Right lung (tissue), 5 donors: ENCODE results near the gene ADD3. TPM values are rescaled to one million over a fixed set of nuclear protein-coding genes. Genes with fewer than 3 reads are reported as not detected.

Experiments used
- DNase-seq, 2 donors: peaks; one replicate each; pipeline ENCODE4 v3.0.0-alpha.2; 2013
- polyA plus RNA-seq, 5 donors: library from polyadenylated mRNA; unstranded; fragments of 120-200 nt; gene quantifications; one replicate each; pipeline versions ENCODE4 v1.2.1 to v1.2.3, GENCODE V29; 2013; ENCODE audit warnings: inconsistent platforms in 1 of 5, low replicate concordance in 1 of 5; ENCODE audit not compliant: insufficient read length in 5 of 5, insufficient read depth in 1 of 5

ADD3 gene
- polyA plus RNA-seq, 5 donors = 202 to 398 (median 349) TPM

- no peak for DNase-seq
Measured at GRCh38 chr10:110150046-110150445, 142.3 kb downstream of the ADD3 start.

- DNase-seq = no peak
Measured at GRCh38 chr10:110150981-110151380, 143.2 kb downstream of the ADD3 start.

GRCh38 chr10:110151467-110151866, 143.7 kb downstream of the ADD3 start:
- DNase-seq = peak; percentile 31 to 32

DNA sequence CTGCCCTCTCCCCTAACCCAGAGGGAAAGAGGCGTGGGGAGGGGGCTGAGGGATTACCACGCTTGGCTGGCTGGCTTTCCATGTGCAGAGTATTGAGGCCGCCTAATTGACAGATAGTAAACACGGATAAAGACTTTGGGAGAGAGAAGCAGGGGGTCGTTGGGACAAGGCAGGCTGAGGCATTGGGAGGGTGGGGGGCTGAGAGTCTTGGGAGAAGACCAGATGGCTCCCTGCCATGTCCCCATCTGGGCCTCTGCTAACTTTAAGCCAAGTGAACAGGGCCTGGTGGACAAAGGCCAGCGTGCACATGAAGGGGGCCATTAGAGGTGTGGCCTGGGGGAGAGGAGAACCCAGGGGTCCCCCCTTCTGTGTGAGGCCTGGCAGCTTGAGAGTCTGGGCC, 144.2 kb downstream of the ADD3 start:
- peak; percentile 57 to 63 for DNase-seq

DNA sequence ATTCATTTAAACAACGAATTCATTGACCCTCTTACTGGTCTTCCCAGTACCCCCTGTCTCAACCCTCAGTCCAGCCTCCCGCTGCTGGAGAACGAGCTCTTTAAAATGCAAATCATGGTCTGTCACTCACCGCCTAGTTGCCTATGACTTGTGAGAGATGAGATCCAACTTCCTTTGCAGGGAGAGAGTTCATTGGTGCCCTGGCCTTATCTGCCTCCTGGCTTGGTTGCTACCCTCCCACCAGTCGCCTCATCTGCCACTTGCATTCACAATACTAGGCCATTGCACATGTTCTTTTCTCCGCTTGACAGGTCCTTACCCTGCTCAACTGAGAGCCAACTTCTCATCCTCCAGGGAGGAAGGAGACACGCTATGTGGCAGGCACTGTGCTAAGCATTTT, 145.6 kb downstream of the ADD3 start:
- DNase-seq = no peak

- no peak for DNase-seq
Measured at GRCh38 chr10:110156046-110156445, 148.3 kb downstream of the ADD3 start.

DNA sequence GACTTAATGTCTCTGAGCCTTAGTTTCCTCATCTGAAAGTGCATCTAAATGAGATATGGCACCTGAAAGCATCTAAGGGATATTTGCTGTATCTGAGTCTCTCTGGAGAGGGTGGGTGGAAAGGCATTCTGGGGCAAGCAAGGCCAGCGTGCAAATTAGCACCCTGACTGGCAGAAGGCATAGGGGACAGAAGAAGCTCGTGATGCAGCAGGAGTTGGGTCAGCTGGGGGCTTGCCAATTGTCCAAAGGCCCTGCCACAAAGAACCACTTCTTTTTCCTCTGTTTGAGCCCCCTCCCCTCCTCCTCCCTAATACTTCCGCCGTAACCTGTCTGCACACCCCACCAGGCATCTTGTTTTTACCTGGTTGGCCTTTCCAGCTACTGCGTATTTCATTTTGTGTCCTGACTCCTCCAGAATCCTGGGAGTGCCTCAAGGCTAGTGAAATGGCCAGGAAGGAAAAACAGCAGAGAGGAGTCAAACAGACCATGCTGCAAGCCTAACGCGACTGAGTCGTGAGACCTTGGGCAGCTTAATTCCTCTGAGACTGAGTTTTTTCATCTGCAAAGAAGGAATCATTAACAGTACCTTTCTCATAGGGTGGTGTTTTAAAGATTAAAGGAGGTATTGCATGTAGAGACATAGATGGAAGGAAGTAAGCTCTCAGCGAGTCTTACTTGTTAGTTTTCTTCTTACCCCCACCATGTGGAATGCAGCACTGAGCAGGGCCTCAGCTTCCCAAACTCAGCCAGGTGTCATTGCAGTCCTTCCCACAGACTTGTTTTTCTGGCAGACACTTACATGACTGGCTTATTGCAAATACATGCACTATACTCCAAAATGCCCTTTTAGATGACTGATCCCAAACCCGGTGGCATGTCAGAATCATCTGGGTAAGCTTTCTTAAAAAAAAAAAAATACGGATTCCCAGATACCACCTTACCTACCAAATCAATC, 150.5 kb downstream of the ADD3 start:
- no peak for DNase-seq

GRCh38 chr10:110160081-110160480, 152.3 kb downstream of the ADD3 start:
- no peak for DNase-seq

DNA sequence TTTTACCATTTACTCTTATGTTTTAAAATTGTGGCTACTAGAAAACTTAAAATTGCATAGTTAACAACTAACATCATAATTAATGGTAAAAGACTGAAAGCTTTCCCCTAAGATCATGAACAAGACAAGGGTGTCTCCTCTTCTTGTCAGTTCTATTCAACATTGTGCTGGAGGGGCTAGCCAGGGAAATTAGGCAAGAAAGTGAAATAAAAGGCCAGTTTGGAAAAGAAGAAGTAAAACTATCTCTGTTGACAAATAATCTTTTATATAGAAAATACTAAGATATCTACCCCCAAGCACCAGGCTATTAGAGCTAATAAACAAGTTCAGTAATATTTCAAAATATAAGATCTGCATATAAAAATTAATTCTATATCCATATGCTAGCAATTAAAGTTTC, 152.7 kb downstream of the ADD3 start:
- DNase-seq = no peak

GRCh38 chr10:110162741-110163145, 155.0 kb downstream of the ADD3 start:
- no peak for DNase-seq

- DNase-seq = no peak
Measured at GRCh38 chr10:110163192-110163773, 155.5 kb downstream of the ADD3 start.

- no peak for DNase-seq
Measured at GRCh38 chr10:110163841-110164240, 156.1 kb downstream of the ADD3 start.

DNA sequence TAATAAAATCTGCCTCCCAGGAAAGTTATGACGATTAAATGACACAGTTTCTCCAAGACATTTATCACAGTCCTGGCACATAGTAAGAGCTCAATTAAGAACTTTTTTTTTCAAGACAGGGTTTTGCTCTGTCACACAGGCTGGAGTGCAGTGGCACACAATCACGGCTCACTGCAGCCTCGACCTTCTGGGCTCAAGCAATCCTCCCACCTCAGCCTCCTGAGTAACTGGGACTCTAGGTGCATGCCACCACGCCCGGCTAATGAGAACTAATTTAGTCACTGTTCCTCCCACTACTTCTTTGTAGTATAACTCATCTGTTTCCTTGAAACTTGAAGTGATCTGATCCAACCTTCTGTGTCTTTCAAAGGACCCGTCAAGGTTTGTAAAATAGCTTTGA, 157.5 kb downstream of the ADD3 start:
- no peak for DNase-seq

- DNase-seq = no peak
Measured at GRCh38 chr10:110167149-110167548, 159.4 kb downstream of the ADD3 start.

GRCh38 chr10:110168601-110169481, 161.1 kb downstream of the ADD3 start:
- DNase-seq = no peak

DNA sequence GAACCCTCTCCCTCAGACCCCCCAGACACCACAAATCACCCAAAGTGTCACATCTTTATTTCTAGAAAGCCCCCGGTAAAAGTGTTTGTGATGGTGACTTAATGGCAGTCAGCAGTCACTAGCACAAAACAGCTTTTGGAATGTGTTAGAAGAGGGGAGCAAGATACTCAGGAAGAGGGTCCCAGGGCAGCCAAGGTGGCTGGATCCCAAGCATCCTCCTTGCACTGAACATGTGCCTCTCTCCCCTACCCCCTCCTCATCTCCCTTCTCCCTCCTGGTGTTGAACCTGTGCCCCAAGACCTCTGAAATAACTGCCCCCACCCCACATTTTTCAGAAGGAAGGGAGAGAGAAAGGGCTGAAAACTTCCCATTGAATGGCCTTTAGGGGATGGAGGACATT, 161.8 kb downstream of the ADD3 start:
- no peak for DNase-seq

GRCh38 chr10:110170142-110170971, 162.6 kb downstream of the ADD3 start:
- no peak for DNase-seq

DNA sequence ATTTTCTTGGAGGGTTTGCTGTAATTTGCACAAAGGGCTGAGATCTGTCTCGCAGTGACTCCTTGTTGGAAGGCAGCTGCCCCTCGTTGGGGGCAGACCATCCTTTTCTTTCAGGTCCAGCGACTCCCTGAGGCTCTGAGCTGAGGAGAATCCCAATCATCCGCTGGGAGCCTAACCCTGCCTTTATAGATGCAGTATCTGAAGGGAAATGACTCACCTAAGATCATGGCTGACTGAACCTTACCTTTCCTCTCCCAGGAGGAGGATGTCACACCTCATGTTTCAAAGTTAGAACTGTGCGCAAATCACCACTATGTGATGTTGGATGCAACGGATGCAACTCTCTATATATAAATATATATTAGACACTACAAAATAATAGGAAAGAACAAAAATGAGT, 163.2 kb downstream of the ADD3 start:
- DNase-seq = no peak

DNA sequence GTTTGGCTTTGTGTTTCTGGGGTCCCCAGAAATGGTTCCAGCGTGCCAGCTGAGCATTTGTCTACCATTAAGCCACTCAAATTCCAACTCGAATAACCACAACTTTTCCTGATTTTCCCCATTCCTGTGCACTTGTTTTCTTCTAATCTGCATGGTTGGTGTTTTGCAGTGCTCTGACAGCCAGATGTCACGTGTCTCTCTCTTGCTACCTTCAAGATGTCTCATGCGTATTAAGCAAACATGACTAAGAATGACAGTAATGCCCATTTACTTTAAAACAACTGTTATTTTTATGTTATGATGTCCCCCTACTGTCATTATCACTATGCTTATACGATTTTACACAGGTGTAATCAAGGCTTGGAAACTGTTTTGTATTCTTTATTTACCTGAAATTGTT, 164.4 kb downstream of the ADD3 start:
- no peak for DNase-seq

DNA sequence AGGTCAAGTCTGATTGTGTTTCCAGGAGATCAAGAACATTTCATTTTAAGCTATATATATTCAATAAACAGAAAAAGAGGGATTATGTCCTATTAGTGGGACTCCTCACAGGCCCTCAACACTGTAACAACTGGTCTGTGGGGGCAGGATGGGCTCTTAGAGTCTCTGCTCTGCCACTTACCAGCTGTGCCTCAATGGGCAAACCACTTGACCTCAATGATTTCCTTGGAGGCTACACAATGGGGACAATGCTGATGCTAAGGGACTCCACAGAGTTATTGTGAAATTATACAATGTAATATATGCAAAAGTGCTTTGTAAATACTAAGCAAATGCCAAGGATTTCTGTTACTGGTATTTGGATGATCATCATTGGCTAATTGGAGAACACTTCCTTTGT, 166.4 kb downstream of the ADD3 start:
- no peak for DNase-seq

GRCh38 chr10:110174816-110175215, 167.0 kb downstream of the ADD3 start:
- no peak for DNase-seq
